Stimulated activated naive CD8-positive, alpha-beta T cell treated with anti-CD3 and anti-CD28 coated beads, Interleukin-15, Interleukin-2, amounts not matched to agents 100 U/mL and 50 U/mL, for 24 hours (primary cell): Measurements from ENCODE around the gene REL.
"Not testable (repeated sequence)": the region's sequence is repeated elsewhere in the genome, so short reads cannot be mapped to it uniquely, and the experiment has no call there.

Source experiments
- ATAC-seq: fragments of 150-1000 bp; cut with Tn5 transposase; one replicate; pipeline ENCODE4 v1.10.0; 2021
- DNase-seq: peaks from one replicate; pipeline ENCODE4 v3.0.0; 2021

The REL gene

GRCh38 chr2:60881047-60881932, at the start of gene REL:
Gene REL (plus strand): TSS chr2:60881574. CDS start chr2:60881841, 267 bp downstream.
- DNase-seq (peak; percentile 96), ATAC-seq (peak; percentile 85)

GRCh38 chr2:60831921-60832320, 49.5 kb upstream of the REL start:
- ATAC-seq, result no peak
- no peak for DNase-seq

- DNase-seq (no peak), ATAC-seq (peak; percentile 81)
Observed at GRCh38 chr2:60832621-60833020, 48.8 kb upstream of the REL start.

GRCh38 chr2:60834270-60834717, 47.1 kb upstream of the REL start:
- ATAC-seq, result peak; percentile 37
- no peak for DNase-seq

GRCh38 chr2:60836491-60836890, 44.9 kb upstream of the REL start:
- DNase-seq, result no peak
- no peak for ATAC-seq

DNA sequence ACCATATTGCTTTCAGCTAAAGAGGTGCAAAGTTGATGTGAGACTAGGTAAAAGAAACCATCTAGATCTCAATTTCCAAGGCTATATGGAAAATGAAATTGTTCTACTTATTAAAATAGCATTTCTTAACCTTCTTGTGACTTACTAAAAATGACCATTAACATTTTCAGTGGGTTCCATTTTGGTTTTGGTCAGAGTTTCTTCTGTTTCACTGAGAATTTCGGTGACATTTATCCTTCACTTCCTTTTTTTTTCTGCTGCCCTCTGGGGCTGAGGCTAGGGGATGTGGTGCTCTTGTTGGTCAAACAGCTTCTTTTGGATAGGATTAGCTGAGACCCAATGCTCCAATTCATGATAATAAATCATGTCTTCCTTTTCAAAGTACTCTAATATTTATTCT, 44.3 kb upstream of the REL start:
- DNase-seq (no peak), ATAC-seq (no peak)

- ATAC-seq (no peak), DNase-seq (no peak)
Observed at GRCh38 chr2:60838481-60838880, 42.9 kb upstream of the REL start.

DNA sequence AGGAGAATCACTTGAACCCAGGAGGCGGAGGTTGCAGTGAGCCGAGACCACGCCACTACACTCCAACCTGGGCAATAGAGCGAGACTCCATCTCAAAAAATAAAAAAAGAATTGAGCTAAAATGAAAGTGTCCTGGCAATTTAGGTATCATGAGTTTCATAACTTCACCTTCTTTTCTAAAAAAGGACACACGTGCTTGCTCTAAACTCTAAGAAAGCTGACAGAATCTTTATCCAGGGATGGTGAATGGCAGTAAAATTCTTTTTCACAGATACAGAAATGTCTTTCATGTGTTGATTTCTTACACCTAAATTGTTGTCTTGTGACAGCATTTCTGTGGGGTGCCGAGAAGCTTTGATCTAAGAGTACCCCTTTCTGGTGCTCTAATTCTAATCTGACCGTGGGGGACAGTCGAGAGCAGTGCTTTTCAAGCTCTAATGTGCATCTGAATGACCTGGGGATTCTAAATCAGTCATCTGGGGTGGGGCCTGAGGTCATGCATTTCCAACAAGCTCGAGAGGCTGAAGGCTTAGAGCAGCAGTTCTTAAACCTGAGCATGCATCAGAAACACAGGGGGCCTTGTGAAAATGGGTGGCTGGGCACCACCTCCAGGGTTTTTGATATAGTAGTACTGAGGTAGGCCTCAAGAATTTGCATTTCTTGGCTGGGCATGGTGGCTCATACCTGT, 42.1 kb upstream of the REL start:
- DNase-seq (no peak), ATAC-seq (peak; percentile 54)

- ATAC-seq, result peak; percentile 19
- no peak for DNase-seq
Observed at GRCh38 chr2:60840880-60841279, 40.5 kb upstream of the REL start.

GRCh38 chr2:60843006-60843405, 38.4 kb upstream of the REL start:
- DNase-seq, result no peak
- ATAC-seq, result no peak

- no peak for DNase-seq
- ATAC-seq, result peak; percentile 75
Observed at GRCh38 chr2:60844105-60844504, 37.3 kb upstream of the REL start.

DNA sequence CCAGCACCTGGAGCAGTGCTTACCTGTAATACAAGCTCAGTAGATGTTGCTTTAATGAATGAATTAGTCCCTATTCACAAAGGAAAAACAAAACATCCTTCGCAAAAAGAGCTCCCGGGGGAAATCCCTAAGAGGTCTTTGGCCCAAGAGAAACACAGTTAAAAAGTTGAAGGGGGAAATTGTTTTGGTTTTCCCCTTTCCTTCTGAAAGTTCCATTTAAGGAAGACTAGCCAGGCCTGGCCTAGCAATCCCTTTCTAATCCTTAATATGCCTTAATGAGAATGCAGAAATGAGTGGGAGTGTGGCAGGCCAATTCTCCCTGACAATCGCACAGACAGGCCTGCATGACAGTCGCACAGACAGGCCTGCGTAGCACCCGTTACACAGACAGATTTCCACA, 33.5 kb upstream of the REL start:
- no peak for DNase-seq
- ATAC-seq, result no peak

DNA sequence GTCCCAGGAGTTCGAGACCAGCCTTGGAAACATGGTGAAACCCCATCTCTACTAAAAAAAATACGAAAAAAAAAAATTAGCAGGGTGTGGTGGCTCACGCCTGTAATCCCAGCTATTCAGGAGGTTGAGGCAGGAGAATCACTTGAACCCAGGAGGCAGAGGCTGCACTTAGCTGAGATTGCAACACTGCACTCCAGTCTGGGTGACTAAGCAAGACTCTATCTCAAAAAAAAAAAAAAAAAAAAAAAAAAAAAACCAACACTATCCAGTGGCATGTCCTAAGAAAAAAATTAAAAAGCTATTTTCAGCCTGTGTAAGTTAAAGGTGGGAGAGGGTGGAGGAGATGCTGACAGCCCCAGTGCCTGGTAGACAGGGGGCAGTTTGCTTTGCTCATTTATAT, 32.2 kb upstream of the REL start:
- no peak for DNase-seq

DNA sequence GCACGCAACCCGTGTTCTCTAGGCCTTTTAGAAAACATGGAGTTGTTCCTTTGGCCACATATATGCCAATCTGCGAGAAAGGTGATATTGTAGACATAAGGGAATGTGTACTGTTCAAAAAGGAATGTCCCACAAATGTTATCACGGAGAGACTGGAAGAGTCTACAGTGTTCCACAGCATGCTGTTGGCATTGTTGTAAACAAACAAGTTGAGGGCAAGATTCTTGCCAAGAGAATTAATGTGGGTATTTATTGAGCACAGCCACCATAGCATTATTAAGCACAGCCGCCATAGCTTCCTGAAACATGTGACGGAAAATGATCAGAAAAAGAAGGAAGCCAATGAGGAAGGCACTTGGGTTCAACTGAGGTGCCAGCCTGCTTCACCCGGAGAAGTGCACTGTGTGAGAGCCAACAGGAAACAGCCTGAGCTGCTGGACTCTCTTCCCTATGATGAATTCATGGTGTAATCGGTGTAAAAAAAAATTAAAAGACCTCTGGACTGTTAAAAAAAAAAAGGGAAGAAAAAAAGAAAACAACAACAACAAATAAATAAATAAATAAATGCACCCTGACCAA, 29.0 kb upstream of the REL start:
- no peak for ATAC-seq
- DNase-seq, result no peak

More for the DNA sequence above, 32.2 kb upstream of the REL start:
- no peak for ATAC-seq

DNA sequence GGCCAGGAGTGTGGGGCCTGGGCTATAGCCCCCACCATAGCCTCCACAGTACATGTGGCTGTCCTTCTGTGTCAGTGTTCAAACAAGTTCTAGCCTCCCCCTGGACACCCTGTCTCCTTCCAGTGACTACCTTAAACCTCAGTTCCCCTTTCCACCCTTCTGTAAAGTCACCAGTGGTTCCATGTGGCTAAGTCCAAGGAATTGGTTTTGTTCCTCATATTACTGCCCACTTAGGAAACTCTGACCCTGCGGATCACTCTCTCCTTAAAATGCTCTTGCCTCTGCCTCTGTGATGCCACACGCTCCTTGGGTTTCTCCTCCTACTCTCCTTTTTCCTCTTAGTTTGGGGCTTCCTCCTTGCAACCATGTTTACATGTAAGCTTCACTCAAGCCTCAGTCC, 27.8 kb upstream of the REL start:
- no peak for ATAC-seq
- no peak for DNase-seq

GRCh38 chr2:60855989-60856669, 25.2 kb upstream of the REL start:
- DNase-seq (no peak), ATAC-seq (no peak)

GRCh38 chr2:60857056-60857455, 24.3 kb upstream of the REL start:
- ATAC-seq, result no peak

GRCh38 chr2:60858897-60859311, 22.5 kb upstream of the REL start:
- ATAC-seq (no peak), DNase-seq (no peak)

More at GRCh38 chr2:60857056-60857455, 24.3 kb upstream of the REL start:
- no peak for DNase-seq

- DNase-seq (no peak), ATAC-seq (no peak)
Observed at GRCh38 chr2:60861736-60862135, 19.6 kb upstream of the REL start.

DNA sequence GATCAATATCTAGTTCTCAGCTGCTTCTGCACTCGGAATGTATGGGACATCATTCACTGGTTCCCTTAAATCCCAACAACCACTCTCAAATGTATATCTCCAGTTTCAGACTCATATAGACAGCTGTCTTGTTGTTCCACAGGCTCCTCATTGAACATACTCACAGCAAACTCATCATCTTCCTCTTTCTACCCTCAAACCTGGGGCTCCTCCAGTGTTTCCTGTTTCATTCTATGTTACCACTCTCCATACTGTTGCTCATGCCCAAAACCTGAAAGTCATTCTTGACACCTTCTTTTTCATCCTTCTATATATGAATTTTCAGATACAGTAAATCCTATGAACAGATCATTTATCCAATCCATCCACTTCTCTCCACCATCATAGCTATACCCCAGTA, 18.7 kb upstream of the REL start:
- ATAC-seq, result no peak

GRCh38 chr2:60865361-60865760, 16.0 kb upstream of the REL start:
- DNase-seq, ATAC-seq: not testable (repeated sequence)

More for the DNA sequence above, 18.7 kb upstream of the REL start:
- no peak for DNase-seq

GRCh38 chr2:60867007-60867406, 14.4 kb upstream of the REL start:
- no peak for ATAC-seq
- no peak for DNase-seq
